Measurements from ENCODE around the gene OR5AU1. TPM values are rescaled to one million over a fixed set of nuclear protein-coding genes. Genes with fewer than 3 reads are reported as not detected.
"Not testable (repeated sequence)": the region's sequence is repeated elsewhere in the genome, so short reads cannot be mapped to it uniquely, and the experiment has no call there.

Gene OR5AU1
- total RNA-seq, 4 donors from 2014 or later = not detected

- no peak for TF ChIP-seq POLR2A (IDR thresholded peaks at IDR 0.05)
- no peak for TF ChIP-seq CTCF (IDR thresholded peaks at IDR 0.05)
- no peaks in the 10 kb centered on the region for H3K36me3 ChIP-seq
- intact Hi-C loops (cut with DNase I; ENCODE audit: low total_unique reads) = no loop called here
- no peak for DNase-seq
- no peaks in the 10 kb centered on the region for H3K27me3 ChIP-seq
- no peak overlapping the region for H3K27ac ChIP-seq
- no peaks in the 10 kb centered on the region for H3K4me1 ChIP-seq
- no peak overlapping the region for H3K4me3 ChIP-seq
- no peaks in the 10 kb centered on the region for H3K9me3 ChIP-seq
These were observed 13.7 kb upstream of the OR5AU1 start for GRCh38 chr14:21169573-21169972.

- Histone ChIP-seq H3K9me3 (no peaks in the 10 kb centered on the region), H3K27me3 (no peaks in the 10 kb centered on the region), H3K27ac (no peak overlapping the region), H3K4me3 (no peak overlapping the region), H3K4me1 (no peaks in the 10 kb centered on the region), H3K36me3 (no peaks in the 10 kb centered on the region)
- TF ChIP-seq POLR2A (IDR thresholded peaks at IDR 0.05) (no peak), CTCF (IDR thresholded peaks at IDR 0.05) (no peak)
- intact Hi-C loops (cut with DNase I; ENCODE audit: low total_unique reads) = no loop called here
- no peak for DNase-seq
These were observed 12.2 kb upstream of the OR5AU1 start for GRCh38 chr14:21168055-21168454.

- H3K9me3 ChIP-seq; H3K4me3 ChIP-seq; H3K36me3 ChIP-seq; H3K27me3 ChIP-seq; H3K4me1 ChIP-seq; H3K27ac ChIP-seq; intact Hi-C loops (cut with DNase I; ENCODE audit: low total_unique reads); DNase-seq: not testable (repeated sequence)
These were observed 9.8 kb upstream of the OR5AU1 start for GRCh38 chr14:21165670-21166069.

- H3K27me3 ChIP-seq; H3K9me3 ChIP-seq; H3K4me1 ChIP-seq; intact Hi-C loops (cut with DNase I; ENCODE audit: low total_unique reads); H3K4me3 ChIP-seq; H3K27ac ChIP-seq; H3K36me3 ChIP-seq; DNase-seq: not testable (repeated sequence)
These were observed 9.2 kb upstream of the OR5AU1 start for GRCh38 chr14:21165002-21165605.

GRCh38 chr14:21163871-21164291 is 8.0 kb upstream of the OR5AU1 start:
- no peaks in the 10 kb centered on the region for H3K27me3 ChIP-seq
- no peaks in the 10 kb centered on the region for H3K9me3 ChIP-seq
- no peaks in the 10 kb centered on the region for H3K4me1 ChIP-seq
- no peak for DNase-seq
- H3K36me3 ChIP-seq = no peaks in the 10 kb centered on the region
- H3K4me3 ChIP-seq = no peak overlapping the region
- TF ChIP-seq POLR2A (IDR thresholded peaks at IDR 0.05) = no peak
- no peak for TF ChIP-seq CTCF (IDR thresholded peaks at IDR 0.05)
- no peak overlapping the region for H3K27ac ChIP-seq
- intact Hi-C loops (cut with DNase I; ENCODE audit: low total_unique reads) = no loop called here

GRCh38 chr14:21162081-21162480 is 6.2 kb upstream of the OR5AU1 start:
- no peaks in the 10 kb centered on the region for H3K9me3 ChIP-seq
- no peaks in the 10 kb centered on the region for H3K36me3 ChIP-seq
- no peak for DNase-seq
- no peaks in the 10 kb centered on the region for H3K27me3 ChIP-seq
- no peak for TF ChIP-seq CTCF (IDR thresholded peaks at IDR 0.05)
- no peak for TF ChIP-seq POLR2A (IDR thresholded peaks at IDR 0.05)
- intact Hi-C loops (cut with DNase I; ENCODE audit: low total_unique reads) = no loop called here
- no peak overlapping the region for H3K27ac ChIP-seq
- H3K4me1 ChIP-seq = no peaks in the 10 kb centered on the region
- no peak overlapping the region for H3K4me3 ChIP-seq

All from uterus (tissue), 4 donors.